K562 (cell line): ENCODE measurements around the gene ULBP1. TPM values are rescaled to one million over a fixed set of nuclear protein-coding genes. Genes with fewer than 3 reads are reported as not detected.
A peak's percentile ranks its signal among the peaks of the same experiment; 100 is the strongest.

Source experiments
- ARID2 ChIP-seq: fragments of 450-650 bp; IDR thresholded peaks from 2 replicates; pipeline ENCODE4 v1.6.1; 2017; ENCODE audit warnings: antibody characterized with exemption, mild to moderate bottlenecking
- BCOR ChIP-seq: fragments of 450-650 bp; IDR thresholded peaks from 2 replicates; pipeline ENCODE4 v1.6.1; 2016
- CHD2 ChIP-seq: IDR thresholded peaks from 2 replicates; pipeline ENCODE4 v1.6.1; 2011; ENCODE audit warnings: low read depth, low read length
- EP300 ChIP-seq: IDR thresholded peaks from 2 replicates; pipeline ENCODE4 v1.6.1; 2012; ENCODE audit warnings: low read length, improper control_type of control experiment
- GTF2E2 ChIP-seq: fragments of 200-800 bp; sonication (Bioruptor generic); IDR thresholded peaks from 2 replicates; pipeline ENCODE4 v1.6.1; 2016; ENCODE audit warnings: missing genetic modification characterization, missing compliant biosample characterization
- HDAC6 ChIP-seq: IDR thresholded peaks from 2 replicates; pipeline ENCODE4 v1.6.1; 2012; ENCODE audit warnings: low read depth, mild to moderate bottlenecking, control low read depth, inconsistent platforms, low read length, moderate library complexity
- JUND ChIP-seq, 2 experiments: IDR thresholded peaks; 2 replicates in 1 of 2; 3 replicates in 1 of 2; pipeline ENCODE4 v1.6.1; 2011; ENCODE audit warnings: borderline replicate concordance in 2 of 2, low read depth in 2 of 2, low read length in 2 of 2, improper control_type of control experiment in 1 of 2, missing biosample characterization in 1 of 2, missing genetic modification characterization in 1 of 2, missing genetic modification reagents in 1 of 2
- MYNN ChIP-seq, 2 experiments: sonication (generic); formaldehyde crosslinking in 1 of 2; IDR thresholded peaks; 2 replicates each; pipeline versions ENCODE4 v1.5.0 to v1.6.1; 2016 to 2020; ENCODE audit warnings: antibody characterized with exemption in 1 of 2, missing genetic modification reagents in 1 of 2
- NCOA6 ChIP-seq: fragments of 450-650 bp; IDR thresholded peaks from 2 replicates; pipeline ENCODE4 v1.6.1; 2017; ENCODE audit warnings: mild to moderate bottlenecking
- POLR2G ChIP-seq: fragments of 200-400 bp; formaldehyde crosslinking; IDR thresholded peaks from 2 replicates; pipeline ENCODE4 v1.6.1; 2017; ENCODE audit warnings: low read depth, mild to moderate bottlenecking, antibody characterized with exemption, low read length, moderate library complexity
- PTBP1 ChIP-seq: fragments of 200-400 bp; formaldehyde crosslinking; IDR thresholded peaks from 2 replicates; pipeline ENCODE4 v1.6.1; 2017; ENCODE audit warnings: low read depth, low read length
- RNF2 ChIP-seq: sonication (generic); IDR thresholded peaks from 2 replicates; pipeline ENCODE4 v1.6.1; 2016
- SMAD3 ChIP-seq: fragments of 450-650 bp; formaldehyde crosslinking; conservative IDR thresholded peaks from 2 replicates; pipeline ENCODE4 v1.4.0; 2020; ENCODE audit warnings: mild to moderate bottlenecking
- SP1 ChIP-seq: sonication (generic); formaldehyde crosslinking; IDR thresholded peaks from 2 replicates; pipeline ENCODE4 v1.8.1; 2022; ENCODE audit warnings: mild to moderate bottlenecking, missing genetic modification reagents
- TOE1 ChIP-seq, 2 experiments: fragments of 450-650 bp in 1 of 2; sonication (generic) in 1 of 2; formaldehyde crosslinking in 1 of 2; IDR thresholded peaks; 2 replicates each; pipeline versions ENCODE4 v1.7.1 to v1.8.0; 2016 to 2022; ENCODE audit warnings: borderline replicate concordance in 2 of 2, mild to moderate bottlenecking in 2 of 2, antibody characterized with exemption in 1 of 2, inconsistent platforms in 1 of 2, low read depth in 1 of 2, missing genetic modification reagents in 1 of 2, moderate library complexity in 1 of 2
- YY1 ChIP-seq, 3 experiments: IDR thresholded peaks; 2 replicates each; pipeline ENCODE4 v1.6.1; 2011; ENCODE audit warnings: low read length in 2 of 3, mild to moderate bottlenecking in 2 of 3, moderate library complexity in 2 of 3, borderline replicate concordance in 1 of 3, control low read depth in 1 of 3, low read depth in 1 of 3; ENCODE audit not compliant: insufficient read depth in 3 of 3, insufficient replicate concordance in 2 of 3, control insufficient read depth in 1 of 3, insufficient read length in 1 of 3; ENCODE audit errors: extremely low read depth in 1 of 3
- ZNF766 ChIP-seq: fragments of 200-800 bp; sonication (Bioruptor generic); conservative IDR thresholded peaks from 2 replicates; pipeline ENCODE4 v1.6.1; 2016; ENCODE audit warnings: missing genetic modification characterization, missing compliant biosample characterization
- polyA plus RNA-seq, 8 experiments: library from polyadenylated mRNA; depleted of rRNA in 4 of 8; stranded (reverse) in 5 of 8; unstranded in 3 of 8; fragments of >200 nt; fragmentation: Nextera tagmentation in 2 of 8; fragmentation: Illumina TruSeq in 1 of 8; extraction: Ambion mirVana in 2 of 8; extraction: Trizol in 1 of 8; gene quantifications; 2 replicates each; pipeline versions ENCODE4 v1.2.1 to v1.2.3, GENCODE V29; 2011 to 2014; ENCODE audit warnings: inconsistent platforms in 1 of 8, missing spikeins in 1 of 8
- total RNA-seq, 7 experiments: library from RNA; depleted of rRNA in 6 of 7; stranded (reverse); fragments of >200 nt in 6 of 7; fragmentation: Illumina TruSeq in 2 of 7; extraction: Trizol in 2 of 7; gene quantifications; 2 replicates each; pipeline versions ENCODE4 v1.2.1 to v1.2.3, GENCODE V29; 2011 to 2021; ENCODE audit warnings: low replicate concordance in 1 of 7
- TF ChIP-seq, protein P1 (sequence below): sonication (generic); IDR thresholded peaks from 2 replicates; pipeline ENCODE4 v1.6.1; 2016
- TF ChIP-seq, protein P2 (sequence below), 2 experiments: fragments of 450-650 bp in 1 of 2; sonication (generic) in 1 of 2; formaldehyde crosslinking; conservative IDR thresholded peaks; 2 replicates each; pipeline versions ENCODE4 v1.4.0 to v1.8.1; 2020 to 2022; ENCODE audit warnings: mild to moderate bottlenecking in 1 of 2, missing genetic modification reagents in 1 of 2
- TF ChIP-seq, protein P3 (sequence below), 2 experiments: IDR thresholded peaks in 1 of 2; conservative IDR thresholded peaks in 1 of 2; 2 replicates each; pipeline ENCODE4 v1.6.1; 2016; ENCODE audit warnings: low read depth in 2 of 2, mild to moderate bottlenecking in 1 of 2, missing compliant biosample characterization in 1 of 2, missing genetic modification characterization in 1 of 2, moderate library complexity in 1 of 2

ULBP1 gene
- total and polyA plus RNA-seq, 9 of the 15 experiments (the other 6 are each of a cell fraction or from before 2014, with no cell fraction given): 0.33 to 6.0 (median 2.5) TPM

DNA sequence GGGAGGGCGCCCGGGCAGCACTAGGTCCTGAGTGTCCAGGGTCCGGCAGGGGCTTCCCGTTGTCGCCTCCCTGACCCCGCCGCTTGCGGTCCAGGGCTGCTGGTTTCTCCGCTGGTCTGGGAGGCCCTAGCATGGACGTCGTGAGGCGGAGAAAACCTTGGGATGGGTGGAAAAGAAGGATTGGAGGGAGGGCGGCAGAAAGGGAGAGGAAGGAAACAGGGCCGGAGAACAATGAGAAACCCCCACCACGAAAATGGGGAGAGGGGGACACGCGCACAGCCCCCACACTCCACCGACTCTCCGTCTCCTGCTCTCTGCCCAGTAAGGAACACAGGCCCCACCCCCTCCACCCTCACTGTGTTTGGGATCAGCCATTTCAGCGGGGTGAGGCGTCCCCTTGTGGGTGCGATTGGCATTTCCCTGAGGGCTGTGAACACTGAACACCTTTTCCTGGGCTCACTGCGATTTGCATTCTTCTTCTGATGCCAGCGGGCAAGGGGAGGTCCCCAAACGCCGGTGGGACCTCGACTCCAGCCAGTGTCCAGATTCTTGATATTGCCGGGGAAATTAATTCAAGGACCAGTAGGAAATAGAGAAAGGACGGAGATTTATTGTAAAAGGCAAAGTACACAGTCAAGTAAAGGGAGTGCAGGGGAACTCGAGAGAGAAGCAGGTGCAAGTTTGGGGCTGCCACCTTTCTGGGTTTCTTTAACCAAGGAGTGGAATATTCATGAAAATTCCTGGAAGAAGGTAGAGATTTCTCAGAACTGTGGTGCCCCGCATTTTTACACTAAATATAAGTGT lies 37.6 kb upstream of the ULBP1 start (continued):
- TF ChIP-seq TOE1 (IDR thresholded peaks at IDR 0.05; ENCODE audit: borderline replicate concordance): no peak
- TF ChIP-seq TOE1 (CRISPR knock-in tag; IDR thresholded peaks at IDR 0.05; ENCODE audit: borderline replicate concordance, low read depth): 0 out of 2 replicates have a peak, but pooled peaks have one; percentile 57
- TF ChIP-seq, protein P1, sequence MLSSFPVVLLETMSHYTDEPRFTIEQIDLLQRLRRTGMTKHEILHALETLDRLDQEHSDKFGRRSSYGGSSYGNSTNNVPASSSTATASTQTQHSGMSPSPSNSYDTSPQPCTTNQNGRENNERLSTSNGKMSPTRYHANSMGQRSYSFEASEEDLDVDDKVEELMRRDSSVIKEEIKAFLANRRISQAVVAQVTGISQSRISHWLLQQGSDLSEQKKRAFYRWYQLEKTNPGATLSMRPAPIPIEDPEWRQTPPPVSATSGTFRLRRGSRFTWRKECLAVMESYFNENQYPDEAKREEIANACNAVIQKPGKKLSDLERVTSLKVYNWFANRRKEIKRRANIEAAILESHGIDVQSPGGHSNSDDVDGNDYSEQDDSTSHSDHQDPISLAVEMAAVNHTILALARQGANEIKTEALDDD: no peak
- TF ChIP-seq ARID2: peak; percentile 90
- TF ChIP-seq NCOA6: no peak
- peak in 2 of 3 experiments; percentile 42 to 76 for TF ChIP-seq YY1 (IDR thresholded peaks at IDR 0.05; ENCODE audit: borderline replicate concordance in 1 of 3, control insufficient read depth in 1 of 3, extremely low read depth in 1 of 3, insufficient read depth in 3 of 3, insufficient read length in 1 of 3, insufficient replicate concordance in 2 of 3, low read depth in 1 of 3, low read length in 2 of 3)
- 0 out of 2 replicates have a peak, but pooled peaks have one; percentile 35 for TF ChIP-seq MYNN (IDR thresholded peaks at IDR 0.05)
- no peak for TF ChIP-seq MYNN (CRISPR knock-in tag; IDR thresholded peaks at IDR 0.05)
- 0 out of 2 replicates have a peak, but pooled peaks have one; percentile 20 for TF ChIP-seq EP300
- TF ChIP-seq SP1 (CRISPR knock-in tag): peak; percentile 83
- TF ChIP-seq, protein P2, sequence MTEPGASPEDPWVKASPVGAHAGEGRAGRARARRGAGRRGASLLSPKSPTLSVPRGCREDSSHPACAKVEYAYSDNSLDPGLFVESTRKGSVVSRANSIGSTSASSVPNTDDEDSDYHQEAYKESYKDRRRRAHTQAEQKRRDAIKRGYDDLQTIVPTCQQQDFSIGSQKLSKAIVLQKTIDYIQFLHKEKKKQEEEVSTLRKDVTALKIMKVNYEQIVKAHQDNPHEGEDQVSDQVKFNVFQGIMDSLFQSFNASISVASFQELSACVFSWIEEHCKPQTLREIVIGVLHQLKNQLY (CRISPR knock-in tag; conservative IDR thresholded peaks at IDR 0.05): 0 out of 4 replicates have a peak, but pooled peaks of 1 of the 2 experiments have one; percentile 30
- TF ChIP-seq JUND (IDR thresholded peaks at IDR 0.05; ENCODE audit: borderline replicate concordance, low read depth, low read length): 0 out of 2 replicates have a peak, but pooled peaks have one; percentile 57
- TF ChIP-seq JUND (tag; IDR thresholded peaks at IDR 0.05; ENCODE audit: borderline replicate concordance, low read depth, low read length): no peak; the same call in 2 of the 3 replicates
- TF ChIP-seq RNF2: no peak
- no peak for TF ChIP-seq BCOR
- no peak for TF ChIP-seq CHD2
- 0 out of 2 replicates have a peak, but pooled peaks have one; percentile 36 for TF ChIP-seq POLR2G
- no peak for TF ChIP-seq HDAC6
- no peak for TF ChIP-seq GTF2E2 (tag)
- TF ChIP-seq, protein P3, sequence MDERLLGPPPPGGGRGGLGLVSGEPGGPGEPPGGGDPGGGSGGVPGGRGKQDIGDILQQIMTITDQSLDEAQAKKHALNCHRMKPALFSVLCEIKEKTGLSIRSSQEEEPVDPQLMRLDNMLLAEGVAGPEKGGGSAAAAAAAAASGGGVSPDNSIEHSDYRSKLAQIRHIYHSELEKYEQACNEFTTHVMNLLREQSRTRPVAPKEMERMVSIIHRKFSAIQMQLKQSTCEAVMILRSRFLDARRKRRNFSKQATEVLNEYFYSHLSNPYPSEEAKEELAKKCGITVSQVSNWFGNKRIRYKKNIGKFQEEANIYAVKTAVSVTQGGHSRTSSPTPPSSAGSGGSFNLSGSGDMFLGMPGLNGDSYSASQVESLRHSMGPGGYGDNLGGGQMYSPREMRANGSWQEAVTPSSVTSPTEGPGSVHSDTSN (CRISPR knock-in tag; IDR thresholded peaks at IDR 0.05; ENCODE audit: low read depth): no peak
- TF ChIP-seq, protein P3 (tag; conservative IDR thresholded peaks at IDR 0.05; ENCODE audit: low read depth): no peak
- TF ChIP-seq PTBP1: no peak
- 0 out of 2 replicates have a peak, but pooled peaks have one; percentile 22 for TF ChIP-seq ZNF766 (CRISPR knock-in tag)
- TF ChIP-seq SMAD3 (CRISPR knock-in tag): no peak
